ENCODE results near the gene PAM. TPM values are rescaled to one million over a fixed set of nuclear protein-coding genes. Genes with fewer than 3 reads are reported as not detected.

The PAM gene
- total and polyA plus RNA-seq, 2 donors (not counting 3 experiments of a cell fraction or from before 2014, with no cell fraction given) = 118 to 176 TPM

- no peaks in the 10 kb centered on the region for H3K79me2 ChIP-seq (ENCODE audit: control insufficient read depth, insufficient read depth, low read length)
- BruUV-seq (replicated peaks) = no TSS peak
- H3K9me3 ChIP-seq (replicated peaks; ENCODE audit: control insufficient read depth, insufficient read depth, low read length) = no peaks in the 10 kb centered on the region
- POLR2A ChIA-PET = no interaction called here
- no peak overlapping the region for H3K27ac ChIP-seq (ENCODE audit: insufficient read depth, low read depth, low read length)
- intact Hi-C loops (cut with micrococcal nuclease) (no loop called here), dilution Hi-C loops (cut with MboI; ENCODE audit: extremely low pct_ligation_motif_present, low sequenced_read_pairs) (no loop called here)
- H3K4me2 ChIP-seq (ENCODE audit: insufficient read depth, low read length) = no peak overlapping the region
- DNase-seq (ENCODE audit: low read depth, low spot score) = no peak
- FAIRE-seq = no peak
- no peaks in the 10 kb centered on the region for H3K36me3 ChIP-seq (ENCODE audit: control insufficient read depth in 2 of 2, extremely low read depth in 1 of 2, insufficient read depth in 2 of 2, low read length in 2 of 2)
- TF ChIP-seq MYC (IDR thresholded peaks at IDR 0.05; ENCODE audit: low read depth, low read length) = no peak
- TF ChIP-seq EZH2 (IDR thresholded peaks at IDR 0.05; ENCODE audit: borderline replicate concordance, low read depth, low read length, severe bottlenecking) = no peak
- no peak for TF ChIP-seq JUN (IDR thresholded peaks at IDR 0.05; ENCODE audit: borderline replicate concordance, insufficient read depth, insufficient read length, low read depth)
- TF ChIP-seq CTCF (IDR thresholded peaks at IDR 0.05; ENCODE audit: extremely low read depth in 1 of 2, insufficient read depth in 1 of 2, low read depth in 1 of 2, low read length in 2 of 2) = no peak
- TF ChIP-seq POLR2AphosphoS5 (IDR thresholded peaks at IDR 0.05; ENCODE audit: insufficient read depth, low read depth, low read length) = no peak
- no peak for TF ChIP-seq FOS (IDR thresholded peaks at IDR 0.05; ENCODE audit: borderline replicate concordance, insufficient read depth, low read length)
- TF ChIP-seq MAX (IDR thresholded peaks at IDR 0.05; ENCODE audit: insufficient read depth, insufficient read length) = no peak
- no peak for TF ChIP-seq GATA2 (IDR thresholded peaks at IDR 0.05; ENCODE audit: insufficient read depth, insufficient read length, low read depth, low read length)
- no peak for TF ChIP-seq POLR2A (IDR thresholded peaks at IDR 0.05; ENCODE audit: low read depth, low read length)
- H3K9me1 ChIP-seq (replicated peaks; ENCODE audit: control insufficient read depth, extremely low read depth, insufficient read depth, low read length) = no peaks in the 10 kb centered on the region
- H3K4me3 ChIP-seq (replicated peaks in 1 of 3; ENCODE audit: insufficient read depth in 1 of 3, low read depth in 1 of 3, low read length in 3 of 3) = no peak overlapping the region
- no peaks in the 10 kb centered on the region for H4K20me1 ChIP-seq (replicated peaks; ENCODE audit: control insufficient read depth, extremely low read depth, insufficient read depth, low read length)
- H2AFZ ChIP-seq (ENCODE audit: low read depth, low read length) = no peak overlapping the region
- CTCF ChIA-PET = no interaction called here
- no peaks in the 10 kb centered on the region for H3K4me1 ChIP-seq (ENCODE audit: control insufficient read depth, extremely low read depth, insufficient read depth, low read length)
- H3K9ac ChIP-seq (replicated peaks; ENCODE audit: extremely low read depth, insufficient read depth, low read length) = no peak overlapping the region
- H3K27me3 ChIP-seq (ENCODE audit: control insufficient read depth in 2 of 2, insufficient read depth in 2 of 2, low read length in 2 of 2) = no peaks in the 10 kb centered on the region
Measured at GRCh38 chr5:103014983-103015382, 259.9 kb downstream of the PAM start.
